ENCODE measurements around the gene SETDB1.

DNA sequence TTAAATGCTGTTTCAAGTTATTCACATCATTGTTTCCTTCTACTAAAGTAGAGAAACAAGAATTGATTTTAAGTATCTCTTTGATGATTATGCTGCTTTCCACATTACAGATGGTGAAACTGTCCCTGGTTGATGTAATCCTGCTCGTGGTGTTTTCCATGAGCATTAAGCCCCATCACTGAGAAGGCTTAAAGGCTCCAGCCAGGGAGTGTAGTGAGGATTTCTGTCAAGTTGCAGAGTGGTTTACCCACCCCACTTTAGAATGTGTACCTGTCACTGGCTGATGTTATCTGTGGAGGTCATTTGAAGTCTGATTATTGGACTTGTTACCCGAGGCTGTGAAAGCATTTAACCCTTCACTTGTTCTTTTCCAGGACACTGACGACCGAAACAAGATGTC, 35.6 kb downstream of the SETDB1 start:
- TF ChIP-seq, protein P1, sequence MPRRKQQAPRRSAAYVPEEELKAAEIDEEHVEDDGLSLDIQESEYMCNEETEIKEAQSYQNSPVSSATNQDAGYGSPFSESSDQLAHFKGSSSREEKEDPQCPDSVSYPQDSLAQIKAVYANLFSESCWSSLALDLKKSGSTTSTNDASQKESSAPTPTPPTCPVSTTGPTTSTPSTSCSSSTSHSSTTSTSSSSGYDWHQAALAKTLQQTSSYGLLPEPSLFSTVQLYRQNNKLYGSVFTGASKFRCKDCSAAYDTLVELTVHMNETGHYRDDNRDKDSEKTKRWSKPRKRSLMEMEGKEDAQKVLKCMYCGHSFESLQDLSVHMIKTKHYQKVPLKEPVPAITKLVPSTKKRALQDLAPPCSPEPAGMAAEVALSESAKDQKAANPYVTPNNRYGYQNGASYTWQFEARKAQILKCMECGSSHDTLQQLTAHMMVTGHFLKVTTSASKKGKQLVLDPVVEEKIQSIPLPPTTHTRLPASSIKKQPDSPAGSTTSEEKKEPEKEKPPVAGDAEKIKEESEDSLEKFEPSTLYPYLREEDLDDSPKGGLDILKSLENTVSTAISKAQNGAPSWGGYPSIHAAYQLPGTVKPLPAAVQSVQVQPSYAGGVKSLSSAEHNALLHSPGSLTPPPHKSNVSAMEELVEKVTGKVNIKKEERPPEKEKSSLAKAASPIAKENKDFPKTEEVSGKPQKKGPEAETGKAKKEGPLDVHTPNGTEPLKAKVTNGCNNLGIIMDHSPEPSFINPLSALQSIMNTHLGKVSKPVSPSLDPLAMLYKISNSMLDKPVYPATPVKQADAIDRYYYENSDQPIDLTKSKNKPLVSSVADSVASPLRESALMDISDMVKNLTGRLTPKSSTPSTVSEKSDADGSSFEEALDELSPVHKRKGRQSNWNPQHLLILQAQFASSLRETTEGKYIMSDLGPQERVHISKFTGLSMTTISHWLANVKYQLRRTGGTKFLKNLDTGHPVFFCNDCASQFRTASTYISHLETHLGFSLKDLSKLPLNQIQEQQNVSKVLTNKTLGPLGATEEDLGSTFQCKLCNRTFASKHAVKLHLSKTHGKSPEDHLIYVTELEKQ (tag by site-specific recombination; IDR thresholded peaks at IDR 0.05; ENCODE audit: borderline replicate concordance): no peak
- no peak for TF ChIP-seq ZNF777 (tag by site-specific recombination; IDR thresholded peaks at IDR 0.05; ENCODE audit: borderline replicate concordance)
- TF ChIP-seq, protein P2, sequence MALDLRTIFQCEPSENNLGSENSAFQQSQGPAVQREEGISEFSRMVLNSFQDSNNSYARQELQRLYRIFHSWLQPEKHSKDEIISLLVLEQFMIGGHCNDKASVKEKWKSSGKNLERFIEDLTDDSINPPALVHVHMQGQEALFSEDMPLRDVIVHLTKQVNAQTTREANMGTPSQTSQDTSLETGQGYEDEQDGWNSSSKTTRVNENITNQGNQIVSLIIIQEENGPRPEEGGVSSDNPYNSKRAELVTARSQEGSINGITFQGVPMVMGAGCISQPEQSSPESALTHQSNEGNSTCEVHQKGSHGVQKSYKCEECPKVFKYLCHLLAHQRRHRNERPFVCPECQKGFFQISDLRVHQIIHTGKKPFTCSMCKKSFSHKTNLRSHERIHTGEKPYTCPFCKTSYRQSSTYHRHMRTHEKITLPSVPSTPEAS (tag by site-specific recombination; IDR thresholded peaks at IDR 0.05): no peak
- no peak for TF ChIP-seq REST (tag by site-specific recombination; IDR thresholded peaks at IDR 0.05)
- no peak for TF ChIP-seq ZNF423 (tag by site-specific recombination; IDR thresholded peaks at IDR 0.05)
- TF ChIP-seq ZSCAN18 (tag by site-specific recombination; IDR thresholded peaks at IDR 0.05): no peak
- no peak for TF ChIP-seq CTCF (tag by site-specific recombination; IDR thresholded peaks at IDR 0.05)

All from HEK293 (cell line).